H9 (cell line): ENCODE data around the gene AKT1. TPM values are rescaled to one million over a fixed set of nuclear protein-coding genes. Genes with fewer than 3 reads are reported as not detected.

ENCODE experiments used
- DNase-seq: peaks from one replicate; pipeline ENCODE4 v3.0.0-alpha.2; 2017
- H2AFZ ChIP-seq: one replicate; pipeline ENCODE4 v1.6.1; 2013; ENCODE audit warnings: mild to moderate bottlenecking, low read length, control low read depth, moderate library complexity
- H2AK5ac ChIP-seq: 2 replicates; pipeline ENCODE4 v1.6.1; 2013; ENCODE audit warnings: low read length, control low read depth, mixed read lengths; ENCODE audit not compliant: insufficient read length
- H2BK120ac ChIP-seq: one replicate; pipeline ENCODE4 v1.6.1; 2013; ENCODE audit warnings: low read depth, mild to moderate bottlenecking, low read length, control low read depth, inconsistent platforms; ENCODE audit not compliant: poor library complexity, severe bottlenecking
- H2BK12ac ChIP-seq: 2 replicates; pipeline ENCODE4 v1.6.1; 2013; ENCODE audit warnings: low read length, control low read depth, mixed read lengths, low read depth; ENCODE audit not compliant: insufficient read length
- H2BK15ac ChIP-seq: 2 replicates; pipeline ENCODE4 v1.6.1; 2013; ENCODE audit warnings: low read depth, low read length, control low read depth
- H2BK20ac ChIP-seq: one replicate; pipeline ENCODE4 v1.6.1; 2013; ENCODE audit warnings: low read depth, mild to moderate bottlenecking, low read length, control low read depth, inconsistent platforms; ENCODE audit not compliant: poor library complexity, severe bottlenecking
- H2BK5ac ChIP-seq: 2 replicates; pipeline ENCODE4 v1.6.1; 2013; ENCODE audit warnings: low read length, control low read depth, mixed read lengths; ENCODE audit not compliant: insufficient read length
- H3K14ac ChIP-seq: 2 replicates; pipeline ENCODE4 v1.6.1; 2013; ENCODE audit warnings: low read length, control low read depth; ENCODE audit not compliant: insufficient read depth
- H3K18ac ChIP-seq: 2 replicates; pipeline ENCODE4 v1.6.1; 2013; ENCODE audit warnings: low read depth, mild to moderate bottlenecking, mixed read lengths, low read length, control low read depth; ENCODE audit not compliant: insufficient read length
- H3K23ac ChIP-seq: 2 replicates; pipeline ENCODE4 v1.6.1; 2013; ENCODE audit warnings: low read length, control low read depth, mixed read lengths, low read depth; ENCODE audit not compliant: insufficient read length
- H3K23me2 ChIP-seq: 2 replicates; pipeline ENCODE4 v1.6.1; 2013; ENCODE audit warnings: low read depth, mild to moderate bottlenecking, mixed read lengths, low read length, control low read depth; ENCODE audit not compliant: insufficient read length, poor library complexity, severe bottlenecking
- H3K27ac ChIP-seq: 2 replicates; pipeline ENCODE4 v1.5.1; 2013; ENCODE audit warnings: low read length, control low read depth, mixed read lengths, low read depth; ENCODE audit not compliant: insufficient read length
- H3K27me3 ChIP-seq: 2 replicates; pipeline ENCODE4 v1.6.1; 2013; ENCODE audit warnings: low read length, control low read depth, inconsistent platforms; ENCODE audit not compliant: insufficient read depth
- H3K4ac ChIP-seq: 2 replicates; pipeline ENCODE4 v1.6.1; 2013; ENCODE audit warnings: low read depth, mild to moderate bottlenecking, control low read depth, inconsistent platforms, low read length, moderate library complexity
- H3K4me1 ChIP-seq: 2 replicates; pipeline ENCODE4 v1.6.1; 2013; ENCODE audit warnings: low read length, control low read depth, inconsistent platforms; ENCODE audit not compliant: insufficient read depth
- H3K4me2 ChIP-seq: 2 replicates; pipeline ENCODE4 v1.6.1; 2013; ENCODE audit warnings: low read length, control low read depth, mixed read lengths; ENCODE audit not compliant: insufficient read length, insufficient read depth
- H3K56ac ChIP-seq: 2 replicates; pipeline ENCODE4 v1.6.1; 2013; ENCODE audit warnings: low read depth, mild to moderate bottlenecking, mixed read lengths, low read length, control low read depth; ENCODE audit not compliant: insufficient read length
- H3K79me1 ChIP-seq: 2 replicates; pipeline ENCODE4 v1.6.1; 2013; ENCODE audit warnings: low read depth, mild to moderate bottlenecking, moderate library complexity, low read length, control low read depth, inconsistent platforms; ENCODE audit not compliant: insufficient read depth, poor library complexity, severe bottlenecking
- H3K79me2 ChIP-seq: 2 replicates; pipeline ENCODE4 v1.6.1; 2013; ENCODE audit warnings: low read length, control low read depth, inconsistent platforms; ENCODE audit not compliant: insufficient read depth
- H3K9ac ChIP-seq: 2 replicates; pipeline ENCODE4 v1.6.1; 2013; ENCODE audit warnings: low read length, control low read depth, mixed read lengths; ENCODE audit not compliant: insufficient read length; ENCODE audit errors: extremely low read depth
- H3K9me3 ChIP-seq: one replicate; pipeline ENCODE4 v1.6.1; 2013; ENCODE audit warnings: low read depth, low read length, inconsistent platforms; ENCODE audit not compliant: control insufficient read depth
- H3T11ph ChIP-seq: one replicate; pipeline ENCODE4 v1.6.1; 2013; ENCODE audit warnings: mild to moderate bottlenecking, low read length, control low read depth, inconsistent platforms
- H4K20me1 ChIP-seq: one replicate; pipeline ENCODE4 v1.6.1; 2013; ENCODE audit not compliant: control insufficient read depth, insufficient read length, insufficient read depth
- H4K5ac ChIP-seq: 2 replicates; pipeline ENCODE4 v1.6.1; 2013; ENCODE audit warnings: low read depth, mild to moderate bottlenecking, mixed read lengths, low read length, control low read depth; ENCODE audit not compliant: insufficient read length
- H4K8ac ChIP-seq: replicated peaks from 2 replicates; pipeline ENCODE4 v1.6.1; 2013; ENCODE audit warnings: low read length, control low read depth, mixed read lengths, low read depth; ENCODE audit not compliant: insufficient read length
- H4K91ac ChIP-seq: 2 replicates; pipeline ENCODE4 v1.6.1; 2013; ENCODE audit warnings: low read depth, mild to moderate bottlenecking, moderate library complexity, mixed read lengths, low read length, control low read depth; ENCODE audit not compliant: insufficient read length
- H3K27ac Mint-ChIP-seq, 3 experiments: 2 replicates in 2 of 3; 3 replicates in 1 of 3; pipeline ENCODE4 v1.8.0; 2020 to 2021; ENCODE audit warnings: mixed read lengths in 3 of 3, mild to moderate bottlenecking in 1 of 3, moderate library complexity in 1 of 3
- H3K27me3 Mint-ChIP-seq: 2 replicates; pipeline ENCODE4 v1.8.0; 2021; ENCODE audit warnings: low read depth, mild to moderate bottlenecking, moderate library complexity, mixed read lengths
- H3K36me3 Mint-ChIP-seq, 3 experiments: 2 replicates in 2 of 3; 3 replicates in 1 of 3; pipeline ENCODE4 v1.8.0; 2020 to 2021; ENCODE audit warnings: low read depth in 3 of 3, mixed read lengths in 3 of 3; ENCODE audit not compliant: insufficient read depth in 1 of 3
- H3K4me1 Mint-ChIP-seq, 2 experiments: 2 replicates each; pipeline ENCODE4 v1.8.0; 2020; ENCODE audit warnings: mixed read lengths in 2 of 2
- H3K4me3 Mint-ChIP-seq, 2 experiments: 2 replicates in 1 of 2; 3 replicates in 1 of 2; pipeline ENCODE4 v1.8.0; 2020 to 2021; ENCODE audit warnings: mild to moderate bottlenecking in 2 of 2, mixed read lengths in 2 of 2, moderate library complexity in 1 of 2
- H3K9me3 Mint-ChIP-seq, 2 experiments: 2 replicates in 1 of 2; 3 replicates in 1 of 2; pipeline ENCODE4 v1.8.0; 2020; ENCODE audit warnings: mild to moderate bottlenecking in 2 of 2, mixed read lengths in 2 of 2, moderate library complexity in 1 of 2
- CTCF ChIP-seq: fragments of 200-600 bp; sonication (generic); conservative IDR thresholded peaks from 3 replicates; pipeline ENCODE4 v1.8.0; 2021; ENCODE audit warnings: antibody characterized with exemption, mild to moderate bottlenecking
- WGBS: extraction: QIAGEN DNeasy Blood & Tissue Kit; methylation state at CpG from one replicate; pipeline ENCODE4 v1.1.7; 2013; ENCODE audit warnings: missing lambda C conversion rate, low lambda C conversion rate, mixed read lengths; ENCODE audit not compliant: insufficient read length; ENCODE audit errors: extremely low coverage; 5-methylcytosine and 5-hydroxymethylcytosine counted together
- total RNA-seq: library from RNA; stranded (reverse); gene quantifications from 2 replicates; pipeline ENCODE4 v1.2.1, GENCODE V29; 2021

The AKT1 gene
- total RNA-seq, 1 experiment from 2014 or later: 101 TPM

- Histone ChIP-seq H3K23me2 (peaks cover 2% of the 10 kb centered on the region), H3T11ph (no peak overlapping the region), H3K27me3 (no peaks in the 10 kb centered on the region), H4K5ac (no peak overlapping the region), H3K4me1 (no peaks in the 10 kb centered on the region), H2BK120ac (no peak overlapping the region), H3K23ac (no peak overlapping the region), H3K14ac (no peak overlapping the region), H2AFZ (no peak overlapping the region), H2BK5ac (no peak overlapping the region), H4K8ac (no peak overlapping the region), H3K9me3 (no peaks in the 10 kb centered on the region), H3K79me2 (no peaks in the 10 kb centered on the region), H2BK12ac (no peak overlapping the region), H4K20me1 (no peaks in the 10 kb centered on the region), H4K91ac (no peak overlapping the region), H3K4ac (no peak overlapping the region), H3K27ac (no peak overlapping the region), H2BK15ac (no peak overlapping the region), H3K56ac (no peak overlapping the region), H3K4me2 (no peak overlapping the region), H3K18ac (no peak overlapping the region), H3K9ac (no peak overlapping the region), H2BK20ac (no peak overlapping the region), H3K79me1 (no peaks in the 10 kb centered on the region), H2AK5ac (no peak overlapping the region)
- Mint-ChIP-seq H3K9me3 (peaks cover 0 to 9% of the 10 kb centered on the region in 2 experiments; a peak in 4 of 5 replicates), H3K27ac (no peak overlapping the region), H3K4me3 (no peak overlapping the region; a peak in 1 of 5 replicates), H3K4me1 (peaks cover 13 to 15% of the 10 kb centered on the region in 2 experiments), H3K27me3 (no peaks in the 10 kb centered on the region), H3K36me3 (peaks cover 34 to 51% (median 50%) of the 10 kb centered on the region in 3 experiments)
- TF ChIP-seq CTCF: no peak
- no CpG with 5 or more reads among the region's 34 CpGs for WGBS
- no peak for DNase-seq
Observed at GRCh38 chr14:104771918-104772706, 23.4 kb downstream of the AKT1 start.
